NCI-H446 treated with DMSO at 0.1 percent for 48 hours (cell line): ENCODE data around the gene GOLGA8N.
A peak's percentile ranks its signal among the peaks of the same experiment; 100 is the strongest.

Source experiments
- DNase-seq: peaks from one replicate; lab custom pipeline; 2025; lab: John Stamatoyannopoulos, UW

Gene GOLGA8N

GRCh38 chr15:32651229-32651837 lies 58.1 kb downstream of the GOLGA8N start:
- DNase-seq: peak; percentile 15

GRCh38 chr15:32652178-32652577 lies 58.9 kb downstream of the GOLGA8N start:
- DNase-seq: no peak

GRCh38 chr15:32656091-32656490 lies 62.8 kb downstream of the GOLGA8N start:
- DNase-seq: no peak

- no peak for DNase-seq
These were observed 63.2 kb downstream of the GOLGA8N start for GRCh38 chr15:32656496-32656895.
